ENCODE data around the gene NUP85.
"Not testable (repeated sequence)": the region's sequence is repeated elsewhere in the genome, so short reads cannot be mapped to it uniquely, and the experiment has no call there.

Gene NUP85

GRCh38 chr17:75205037-75205792 lies at the start of gene NUP85:
Gene NUP85, plus strand, starts transcription at chr17:75205679. Its CDS starts 83 bp downstream, at chr17:75205762.
- peak; percentile 87 for DNase-seq

- DNase-seq, result not testable (repeated sequence)
These were observed 47.0 kb upstream of the NUP85 start for GRCh38 chr17:75158480-75158879.

- DNase-seq, result no peak
These were observed 46.1 kb upstream of the NUP85 start for GRCh38 chr17:75159196-75160031.

- no peak for DNase-seq
These were observed 45.3 kb upstream of the NUP85 start for GRCh38 chr17:75160211-75160610.

DNA sequence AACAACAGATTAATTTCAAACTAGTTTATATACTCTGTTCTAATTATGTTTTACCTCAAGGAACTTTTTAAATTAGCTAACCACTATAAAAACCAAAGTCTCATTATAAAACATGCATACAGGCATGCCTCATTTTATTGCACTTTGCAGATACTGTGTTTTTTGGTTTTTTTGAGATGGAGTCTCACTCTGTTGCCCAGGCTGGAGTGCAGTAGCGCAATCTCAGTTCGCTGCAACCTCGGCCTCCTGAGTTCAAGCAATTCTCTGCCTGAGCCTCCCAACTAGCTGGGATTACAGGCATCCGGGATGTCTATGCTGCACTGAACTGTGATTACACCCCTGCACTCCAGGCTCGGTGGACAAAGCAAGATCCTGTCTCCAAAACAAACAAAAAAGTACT lies 42.4 kb upstream of the NUP85 start:
- no peak for DNase-seq

DNA sequence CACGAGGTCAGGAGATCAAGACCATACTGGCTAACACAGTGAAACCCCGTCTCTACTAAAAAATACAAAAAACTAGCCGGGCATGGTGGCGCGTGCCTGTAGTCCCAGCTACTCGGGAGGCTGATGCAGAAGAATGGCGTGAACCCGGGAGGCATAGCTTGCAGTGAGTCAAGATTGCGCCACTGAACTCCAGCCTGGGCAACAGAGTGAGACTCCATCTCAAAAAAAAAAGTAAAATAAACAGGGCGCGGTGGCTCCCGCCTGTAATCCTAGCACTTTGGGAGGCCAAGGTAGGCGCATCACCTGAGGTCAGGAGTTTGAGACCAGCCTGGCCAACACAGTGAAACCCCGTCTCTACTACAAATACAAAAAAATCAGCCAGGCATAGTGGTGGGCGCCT lies 40.9 kb upstream of the NUP85 start:
- not testable (repeated sequence) for DNase-seq

DNA sequence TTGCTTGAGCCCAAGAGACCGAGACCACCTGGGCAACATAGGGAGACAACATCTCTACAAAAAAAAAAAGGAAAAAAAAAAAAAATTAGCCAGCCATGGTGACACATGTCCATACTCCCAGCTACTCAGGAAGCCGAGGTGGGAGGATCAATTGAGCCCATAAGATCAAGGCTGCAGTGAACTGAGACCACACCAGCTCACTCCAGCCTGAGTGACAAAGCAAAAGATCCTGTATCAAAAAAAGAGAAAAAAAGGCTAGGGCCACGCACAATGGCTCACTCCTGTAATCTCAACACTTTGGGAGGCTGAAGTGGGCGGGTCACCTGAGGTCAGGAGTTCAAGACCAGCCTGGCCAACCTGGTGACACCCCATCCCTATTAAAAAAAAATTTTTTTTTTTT lies 36.5 kb upstream of the NUP85 start:
- no peak for DNase-seq

DNA sequence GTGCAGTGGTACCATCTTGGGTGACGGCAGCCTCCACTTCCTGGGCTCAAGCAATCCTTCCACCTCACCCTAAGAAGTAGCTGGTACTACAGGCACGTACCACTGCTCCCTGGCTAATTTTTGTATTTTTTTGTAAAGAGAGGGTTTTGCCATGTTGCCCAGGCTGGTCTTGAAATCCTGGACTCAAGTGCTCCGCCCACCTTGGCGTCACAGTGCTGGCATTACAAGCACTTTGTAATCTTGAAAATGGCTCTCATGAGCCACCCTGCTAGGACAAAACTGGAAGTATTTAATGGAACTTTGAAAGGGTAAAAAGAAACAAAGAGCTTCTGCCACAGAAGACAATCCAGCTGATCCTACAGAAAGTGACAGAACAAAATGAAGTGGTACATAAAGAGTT lies 32.0 kb upstream of the NUP85 start:
- no peak for DNase-seq

GRCh38 chr17:75174996-75175395 lies 30.5 kb upstream of the NUP85 start:
- no peak for DNase-seq

GRCh38 chr17:75176625-75177024 lies 28.9 kb upstream of the NUP85 start:
- no peak for DNase-seq

DNA sequence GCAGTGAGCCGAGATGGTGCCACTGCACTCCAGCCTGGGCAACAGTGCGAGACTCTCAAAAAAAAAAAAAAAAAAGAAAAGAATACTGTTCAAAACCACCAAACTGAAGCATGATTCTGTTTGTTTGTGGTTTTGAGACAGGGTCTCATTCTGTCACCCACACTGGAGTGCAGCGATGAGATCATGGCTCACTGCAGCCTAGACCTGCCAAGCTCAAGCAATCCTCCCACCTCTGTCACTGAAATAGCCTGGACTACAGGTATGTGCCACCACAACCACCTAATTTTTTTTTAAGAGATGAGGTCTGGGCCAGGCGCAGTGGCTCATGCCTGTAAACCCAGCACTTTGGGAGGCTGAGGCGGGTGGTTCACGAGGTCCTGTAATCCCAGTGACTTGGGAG lies 27.0 kb upstream of the NUP85 start:
- no peak for DNase-seq

GRCh38 chr17:75181110-75181509 lies 24.4 kb upstream of the NUP85 start:
- DNase-seq, result no peak

GRCh38 chr17:75181608-75182318 lies 23.7 kb upstream of the NUP85 start:
- DNase-seq, result peak; percentile 13

GRCh38 chr17:75182319-75182568 lies 23.2 kb upstream of the NUP85 start:
- no peak for DNase-seq

DNA sequence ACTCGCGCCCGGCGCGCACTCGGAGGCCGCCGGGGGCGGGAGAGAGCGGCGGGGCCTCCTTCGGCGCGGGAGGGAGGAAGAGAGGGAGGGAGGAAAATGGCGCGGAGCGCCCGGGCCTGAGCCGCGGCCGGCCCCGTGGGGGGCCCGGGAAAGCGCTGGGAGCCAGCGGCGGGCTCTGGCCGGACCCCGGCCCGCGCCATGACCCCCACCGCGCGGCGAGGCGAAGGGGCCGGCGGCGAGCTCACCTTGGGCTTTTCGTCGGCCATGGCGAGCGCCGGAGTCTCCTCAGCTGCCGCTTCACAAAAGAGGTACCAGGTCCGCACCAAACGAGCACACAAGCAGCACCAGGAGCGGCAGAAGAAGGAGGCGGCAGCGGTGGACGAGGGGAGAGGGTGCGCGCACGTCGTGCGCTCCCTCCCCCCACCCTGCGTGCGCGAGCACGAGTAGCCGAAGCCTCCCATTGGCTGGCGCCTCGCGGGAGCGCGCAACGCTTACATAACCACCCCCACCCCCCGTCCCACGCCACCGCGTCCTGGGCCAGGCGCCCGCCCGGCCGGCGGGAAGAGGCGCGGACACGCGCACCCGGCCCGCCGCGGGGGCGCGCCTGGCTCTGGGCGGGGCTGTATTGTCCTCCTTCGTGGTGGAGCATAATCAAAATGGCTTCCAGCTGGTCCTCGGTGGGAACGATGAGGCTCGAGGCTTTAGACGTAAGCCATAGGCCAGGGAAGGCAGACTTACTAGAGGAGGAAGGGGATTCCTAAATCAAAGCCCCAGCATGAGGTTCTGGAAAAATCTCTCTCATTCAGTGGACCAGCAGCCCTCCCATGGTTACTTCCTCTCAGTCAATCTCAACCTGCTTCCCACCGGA lies 22.7 kb upstream of the NUP85 start, which contains the start of gene SUMO2:
Gene SUMO2 (minus strand): TSS at position 391 of the 868 bp plus-strand sequence. CDS start 125 bp downstream, at position 266.
- DNase-seq, result peak; percentile 95

DNA sequence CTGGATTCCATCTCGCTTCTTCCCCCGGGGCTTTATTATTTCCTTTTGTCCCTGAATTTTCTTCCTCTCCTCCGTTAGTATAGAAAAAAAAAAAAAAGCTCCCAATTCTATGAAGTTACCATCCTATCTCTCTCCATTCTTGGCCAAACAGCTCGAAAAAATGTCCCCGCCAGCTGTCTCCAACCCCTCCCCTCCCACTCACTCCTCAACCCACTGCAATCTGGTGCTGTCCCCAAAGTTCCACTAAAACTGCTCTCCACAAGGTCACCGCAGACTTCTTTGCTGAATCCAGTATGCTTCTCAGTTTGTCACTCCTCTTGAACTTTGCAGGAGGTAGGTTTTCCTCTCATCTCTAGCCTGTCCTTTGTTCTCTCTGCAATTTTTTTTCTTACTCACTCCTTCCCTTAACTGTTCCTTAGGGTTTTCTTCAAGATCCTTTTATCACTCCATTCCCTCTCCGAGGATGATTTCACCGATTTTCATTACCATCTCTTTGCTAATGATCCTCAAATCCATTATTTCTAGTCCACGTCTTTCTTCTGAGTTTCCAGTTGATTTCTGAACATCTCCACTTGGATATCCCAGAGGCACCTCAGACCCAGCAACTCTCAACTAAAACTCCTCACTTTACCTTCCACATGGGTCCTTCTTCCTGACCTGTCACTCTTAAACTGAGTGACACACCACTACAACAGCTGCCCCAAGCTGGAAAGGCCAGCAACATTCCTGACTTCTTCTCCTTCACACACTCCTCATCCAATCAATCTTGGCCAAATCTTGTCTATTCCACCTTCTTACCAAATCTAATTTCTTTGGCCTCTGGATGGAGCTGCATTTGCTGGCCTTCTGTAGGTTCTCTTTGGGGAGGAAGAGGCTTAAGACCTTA lies 21.2 kb upstream of the NUP85 start:
- DNase-seq, result no peak

DNA sequence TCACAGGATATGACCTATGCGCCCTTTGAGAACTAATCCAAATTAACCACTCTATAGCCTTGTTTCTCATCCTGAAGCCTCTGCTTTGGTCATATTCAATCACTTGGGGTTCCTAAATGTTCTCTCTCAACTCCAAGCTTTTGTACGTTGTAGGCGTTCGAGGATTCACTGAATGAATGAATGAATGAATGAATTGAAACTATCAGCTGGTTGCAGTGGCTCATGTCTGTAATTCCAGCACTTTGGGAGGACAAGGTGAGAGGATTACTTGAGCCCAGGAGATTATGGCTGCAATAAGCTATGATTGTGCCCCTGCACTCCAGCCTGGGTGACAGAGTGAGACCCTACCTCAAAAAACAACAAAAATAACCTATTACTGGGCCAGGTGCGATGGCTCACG lies 16.9 kb upstream of the NUP85 start:
- DNase-seq, result no peak

DNA sequence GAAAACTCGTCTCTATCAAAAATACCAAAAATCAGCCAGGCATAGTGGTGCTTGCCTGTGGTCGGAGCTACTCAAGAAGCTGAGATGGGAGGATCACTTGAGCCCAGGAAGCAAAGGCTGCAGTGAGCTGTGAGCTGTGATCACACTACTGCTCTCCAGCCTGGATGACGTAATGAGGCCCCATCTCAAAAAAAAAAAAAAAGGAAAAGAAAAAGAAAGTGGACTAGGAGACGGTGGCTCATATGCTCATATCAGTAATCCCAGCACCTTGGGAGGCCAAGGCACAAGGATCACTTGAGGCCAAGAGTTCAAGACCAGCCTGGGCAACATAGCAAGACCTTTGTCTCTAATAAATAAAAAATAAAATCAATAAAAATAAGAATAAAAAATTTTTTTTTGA lies 13.9 kb upstream of the NUP85 start:
- DNase-seq, result no peak

- DNase-seq, result no peak
These were observed 10.6 kb upstream of the NUP85 start for GRCh38 chr17:75194879-75195278.

DNA sequence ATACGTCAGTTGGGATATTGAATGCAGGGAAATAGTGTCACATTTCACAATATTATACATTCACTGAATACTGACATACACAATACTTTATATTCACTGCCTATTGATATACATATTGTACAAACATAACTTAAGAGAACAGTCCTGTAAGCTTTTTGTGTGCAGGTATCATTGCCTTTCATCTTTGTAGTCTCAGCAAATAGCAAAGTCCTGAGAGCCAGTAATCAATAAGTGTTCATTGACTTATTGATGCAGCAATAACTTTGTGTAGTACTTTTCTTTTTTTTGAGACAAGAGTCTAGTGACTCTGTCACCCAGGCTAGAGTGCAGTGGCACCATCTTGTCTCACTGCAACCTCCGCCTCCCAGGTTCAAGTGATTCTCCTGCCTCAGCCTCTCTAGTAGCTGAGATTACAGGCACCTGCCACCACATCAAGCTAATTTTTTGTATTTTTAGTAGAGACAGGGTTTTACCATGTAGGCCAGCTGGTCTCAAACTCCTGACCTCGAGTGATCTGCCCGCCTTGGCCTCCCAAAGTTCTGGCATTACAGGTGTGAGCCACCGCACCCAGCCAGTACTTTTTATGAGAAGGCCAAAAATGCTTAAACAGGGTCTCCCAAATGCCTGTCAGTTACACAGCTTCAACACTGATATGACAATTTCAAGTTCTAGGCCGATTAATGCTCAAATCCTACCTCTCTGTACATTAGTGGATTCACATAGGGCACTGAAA lies 5.4 kb upstream of the NUP85 start:
- DNase-seq, result no peak

DNA sequence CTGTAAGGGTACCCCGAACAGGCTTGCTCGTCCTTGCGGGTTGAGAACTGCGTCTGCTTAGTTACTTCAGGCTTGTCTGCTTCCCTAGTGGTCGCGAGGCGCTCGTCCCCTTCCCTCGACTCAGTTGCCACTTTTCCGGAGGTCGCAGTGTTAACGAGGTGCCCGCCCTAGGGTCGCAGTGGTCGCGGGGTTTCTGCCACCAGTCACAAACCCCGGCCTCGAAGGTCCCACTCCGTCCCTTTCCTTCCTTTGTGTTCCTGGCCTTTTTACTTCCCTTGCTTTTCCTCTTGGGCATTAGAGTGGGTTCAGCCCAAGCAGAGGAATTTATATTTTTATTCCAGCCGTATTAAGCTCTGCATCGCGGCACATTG lies 299 bp downstream of the NUP85 start:
- DNase-seq, result no peak
